Left forelimb (tissue), 1 donor: ENCODE data around the gene EIF6.
A peak's percentile ranks its signal among the peaks of the same experiment; 100 is the strongest.

Source experiments
- DNase-seq: peaks from one replicate; pipeline ENCODE4 v3.0.0-alpha.2; 2018; ENCODE audit warnings: low spot score

The EIF6 gene

DNA sequence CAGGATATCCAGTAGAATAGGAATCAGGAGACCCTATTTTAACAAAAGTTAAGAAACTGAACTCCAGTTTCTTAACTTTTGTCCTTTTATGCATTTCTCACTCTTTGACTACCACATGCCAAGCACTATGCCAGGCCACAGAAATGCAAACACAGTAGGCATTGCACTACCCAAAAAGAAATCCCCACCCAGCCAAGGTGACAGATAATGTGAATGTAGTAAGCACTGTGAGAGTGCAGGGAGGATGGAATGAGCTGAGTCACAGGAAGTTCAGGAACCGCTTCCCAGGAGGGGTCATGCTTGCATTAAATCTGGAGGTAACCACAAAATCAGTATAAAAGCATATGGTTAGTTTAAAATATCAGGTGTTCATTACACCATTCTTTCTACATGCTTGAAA lies 27.7 kb upstream of the EIF6 start:
- no peak for DNase-seq

DNA sequence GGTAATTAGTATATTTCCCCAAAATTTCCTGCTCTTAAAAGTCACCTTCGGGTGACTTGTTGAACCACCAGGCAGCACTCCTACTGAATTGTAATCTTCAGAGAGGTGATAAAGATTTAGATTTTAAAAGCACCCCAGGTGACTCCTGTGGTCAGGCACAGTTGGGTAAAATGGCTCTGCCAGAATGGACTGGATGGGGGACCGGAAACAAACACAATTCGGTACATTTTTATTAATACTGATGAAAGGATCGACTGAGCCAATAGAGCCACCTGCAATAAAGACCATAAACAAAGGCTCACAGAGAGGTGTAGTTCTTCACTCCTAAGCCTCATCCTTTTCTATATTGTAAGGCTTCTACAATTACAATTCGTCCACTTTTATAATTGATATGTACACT lies 27.2 kb upstream of the EIF6 start:
- DNase-seq = no peak

DNA sequence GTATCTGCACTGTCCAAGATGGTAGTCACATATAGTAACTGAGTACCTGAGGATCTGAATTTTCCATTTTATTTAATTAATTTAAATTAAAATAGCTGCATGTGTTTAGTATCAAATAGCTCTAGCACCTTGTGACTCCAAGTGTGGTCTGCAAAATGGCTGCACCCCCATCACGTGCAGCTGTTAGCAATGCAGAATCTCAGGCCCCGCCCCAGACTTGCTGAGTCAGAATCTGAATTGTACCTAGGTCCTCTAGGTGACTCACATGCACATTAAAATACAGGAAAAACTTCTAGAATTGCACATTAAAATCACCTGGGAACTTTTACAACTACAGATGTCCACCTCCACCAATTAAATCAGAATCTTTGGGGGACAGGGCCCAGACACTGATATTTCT lies 26.8 kb upstream of the EIF6 start:
- no peak for DNase-seq

DNA sequence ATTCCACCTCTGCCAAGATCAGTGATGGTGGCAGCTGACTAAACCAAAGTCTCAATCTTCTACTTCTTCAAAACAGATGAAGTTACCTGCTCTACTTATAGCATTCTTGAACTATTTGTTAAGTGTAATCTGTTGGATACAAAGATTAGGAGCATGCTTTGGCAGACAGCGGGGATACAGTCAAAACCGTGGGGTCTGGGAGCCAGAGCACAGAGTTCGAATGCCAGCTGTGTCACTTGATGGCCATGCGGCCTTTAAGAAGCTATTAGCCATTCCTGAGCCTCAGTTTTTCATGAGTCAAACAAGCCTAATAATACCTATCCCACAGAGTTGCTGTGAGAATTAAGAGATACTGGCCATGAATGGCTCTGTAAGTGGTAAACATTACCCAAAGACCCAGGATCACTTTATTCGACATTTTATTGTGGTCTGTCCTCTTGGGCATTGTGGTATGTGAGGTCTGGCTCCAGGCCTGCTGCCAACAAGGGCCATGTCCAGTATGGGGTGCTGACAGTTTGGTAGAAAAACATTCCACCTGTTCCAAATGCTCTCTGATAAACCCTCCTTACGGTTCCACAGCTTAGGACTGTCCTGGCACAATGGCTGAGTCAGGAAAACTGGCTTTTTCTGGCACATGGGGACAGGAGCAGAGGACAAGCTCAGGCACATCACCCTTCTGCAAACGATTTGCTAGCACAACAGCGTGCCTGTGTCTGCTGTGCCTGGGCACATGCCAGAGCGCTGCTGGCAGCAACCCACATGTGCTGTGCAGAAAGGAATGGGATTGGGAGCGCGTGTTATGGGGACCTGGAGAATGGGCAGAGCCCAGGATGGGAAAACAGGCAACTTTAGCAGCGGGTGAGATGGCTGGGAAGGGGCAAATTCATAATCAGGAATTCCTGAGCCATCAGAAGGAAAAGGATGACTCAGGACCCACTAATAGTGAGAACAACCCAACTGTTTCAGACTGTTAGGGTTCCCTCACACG lies 23.4 kb upstream of the EIF6 start:
- no peak for DNase-seq

DNA sequence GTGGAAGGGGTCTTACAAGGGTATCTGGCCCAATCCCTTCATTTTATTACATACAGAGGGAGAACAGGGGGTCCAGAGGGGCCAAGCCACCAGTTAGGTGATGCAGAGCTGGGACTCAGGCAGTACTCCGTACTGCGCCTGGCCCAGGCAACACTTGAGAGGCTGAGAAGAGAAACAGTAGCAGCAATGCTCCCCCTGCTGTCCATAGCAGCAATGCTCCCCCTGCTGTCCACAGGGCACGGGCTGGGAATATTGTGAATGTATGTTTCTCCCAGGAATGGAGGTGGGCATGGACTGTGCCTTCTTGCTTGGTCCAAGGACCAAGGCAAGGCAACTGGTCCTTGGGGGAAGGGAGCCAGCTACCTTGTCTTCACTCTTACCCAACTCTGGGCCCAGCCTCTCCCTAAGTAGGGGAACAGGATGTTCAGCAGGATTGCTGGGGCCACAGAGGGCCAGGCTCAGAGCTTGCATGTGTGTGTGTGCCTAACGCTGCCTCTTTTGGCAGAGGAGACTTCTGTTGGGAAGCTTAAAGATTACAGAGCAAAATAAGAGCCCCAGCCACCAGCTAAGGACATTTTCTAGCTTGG lies 22.5 kb upstream of the EIF6 start:
- no peak for DNase-seq

DNA sequence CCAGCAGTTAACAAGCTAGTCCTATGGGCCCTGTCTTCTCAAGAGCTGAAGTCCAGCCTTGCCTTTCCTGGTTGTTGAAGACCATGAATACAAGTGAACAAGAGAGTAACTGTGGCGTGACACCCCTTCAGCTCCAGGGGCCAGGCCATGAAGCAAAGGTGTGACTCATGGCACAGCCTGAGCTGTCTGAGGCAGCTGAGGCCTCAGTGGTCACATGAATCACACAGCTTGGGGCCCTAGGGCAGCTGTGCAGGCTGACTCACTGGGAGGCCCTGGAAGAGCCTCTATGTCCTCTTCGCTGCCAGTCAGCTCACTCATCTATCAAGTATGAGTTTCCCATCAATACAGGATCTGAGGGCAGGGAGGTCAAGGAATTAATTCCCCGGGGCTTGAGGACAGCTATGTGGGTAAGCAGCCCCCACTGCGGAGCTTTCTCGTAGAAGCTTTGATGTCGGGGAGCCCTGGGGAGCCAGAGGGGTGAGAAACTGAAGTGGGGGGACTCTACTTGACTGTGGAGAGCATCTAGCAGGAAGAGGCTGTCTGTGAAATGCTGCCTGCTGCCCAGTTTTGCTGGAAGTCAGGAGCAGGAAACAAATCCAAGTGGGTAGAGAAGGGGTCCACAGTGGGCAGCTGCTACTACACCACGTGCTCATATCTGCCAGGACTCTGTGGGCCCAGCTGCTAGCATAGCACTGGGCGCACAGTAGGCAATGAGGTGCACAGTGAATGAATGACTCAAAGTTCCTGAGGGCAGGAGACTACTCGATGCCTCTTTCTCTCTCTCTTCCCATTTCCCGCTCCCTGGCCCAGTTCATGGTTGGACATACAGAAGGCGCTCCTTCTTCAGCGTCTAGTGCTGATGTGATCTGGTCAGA lies 21.3 kb upstream of the EIF6 start:
- no peak for DNase-seq

DNA sequence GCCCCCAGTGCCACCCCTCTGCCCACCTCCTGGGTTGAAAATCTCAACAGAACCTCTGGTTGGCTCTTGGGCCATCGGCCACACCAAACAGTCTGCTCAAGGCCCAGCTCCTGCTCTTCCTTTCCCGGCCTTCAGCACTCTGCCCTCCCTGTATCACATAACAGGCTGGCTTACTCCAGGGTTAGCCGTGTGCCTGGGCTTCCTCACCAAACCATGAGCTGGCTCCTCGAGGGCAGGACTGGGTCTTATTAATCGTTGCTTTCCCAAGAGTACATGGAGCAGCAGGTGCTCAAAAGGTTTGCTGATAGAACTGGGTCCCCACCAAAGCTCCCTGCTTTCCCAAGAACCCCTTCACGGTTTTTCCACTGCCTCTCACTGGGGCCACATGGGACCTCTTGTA lies 20.4 kb upstream of the EIF6 start:
- no peak for DNase-seq

DNA sequence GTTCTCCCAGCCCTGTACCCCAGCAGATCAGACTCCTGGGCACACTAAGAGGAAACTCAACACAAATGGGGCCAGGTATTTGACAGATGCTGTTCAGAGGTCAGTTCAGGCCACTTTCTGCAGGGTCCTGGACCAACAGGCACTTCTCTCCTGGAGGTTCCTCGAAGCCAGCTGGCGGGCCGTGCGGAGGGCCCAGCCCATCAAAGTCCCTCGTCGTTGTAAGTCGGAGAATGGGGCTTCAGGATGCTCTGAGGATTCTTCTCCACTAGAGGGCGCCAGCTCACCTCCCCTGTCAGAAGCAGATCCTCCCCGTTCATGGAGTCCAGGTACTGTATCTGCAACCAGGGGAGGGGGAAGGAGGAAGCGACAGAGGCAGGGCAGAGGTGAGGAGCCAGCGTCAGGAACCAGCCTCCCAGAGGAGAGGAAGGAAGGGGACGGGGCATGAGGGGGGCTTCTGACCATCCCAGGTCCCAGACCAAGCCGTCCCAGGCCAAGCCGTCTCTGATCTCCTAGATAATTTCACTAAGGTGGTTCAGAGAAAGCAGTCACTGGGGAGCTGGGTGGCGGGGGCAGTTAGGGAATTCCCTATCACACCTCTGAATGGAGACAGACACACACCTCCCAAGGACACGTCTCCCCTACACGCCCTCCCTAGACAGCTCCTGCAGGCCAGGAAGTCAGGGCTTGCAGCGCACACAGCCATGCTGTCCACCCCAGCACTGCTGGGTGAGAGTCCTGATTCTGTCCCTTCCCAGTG lies 19.3 kb upstream of the EIF6 start:
- DNase-seq = peak; percentile 64

DNA sequence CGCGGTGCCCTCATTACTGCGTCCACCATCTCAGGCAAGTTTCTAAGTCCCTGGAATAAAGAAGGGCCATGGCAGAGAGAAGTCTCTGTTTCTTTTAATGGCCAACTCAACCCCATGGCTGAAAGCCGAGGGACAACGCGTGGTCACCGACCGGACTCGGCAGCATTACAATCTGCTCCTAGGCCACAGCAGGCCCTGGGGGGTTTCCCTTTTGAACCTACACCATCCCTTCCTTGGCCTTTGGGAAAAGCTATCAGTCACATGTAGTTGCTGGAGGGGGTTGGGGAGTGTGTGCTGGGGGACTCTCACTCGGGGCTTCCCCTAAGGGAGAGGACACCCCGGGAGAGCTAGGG lies 18.8 kb upstream of the EIF6 start:
- no peak for DNase-seq

DNA sequence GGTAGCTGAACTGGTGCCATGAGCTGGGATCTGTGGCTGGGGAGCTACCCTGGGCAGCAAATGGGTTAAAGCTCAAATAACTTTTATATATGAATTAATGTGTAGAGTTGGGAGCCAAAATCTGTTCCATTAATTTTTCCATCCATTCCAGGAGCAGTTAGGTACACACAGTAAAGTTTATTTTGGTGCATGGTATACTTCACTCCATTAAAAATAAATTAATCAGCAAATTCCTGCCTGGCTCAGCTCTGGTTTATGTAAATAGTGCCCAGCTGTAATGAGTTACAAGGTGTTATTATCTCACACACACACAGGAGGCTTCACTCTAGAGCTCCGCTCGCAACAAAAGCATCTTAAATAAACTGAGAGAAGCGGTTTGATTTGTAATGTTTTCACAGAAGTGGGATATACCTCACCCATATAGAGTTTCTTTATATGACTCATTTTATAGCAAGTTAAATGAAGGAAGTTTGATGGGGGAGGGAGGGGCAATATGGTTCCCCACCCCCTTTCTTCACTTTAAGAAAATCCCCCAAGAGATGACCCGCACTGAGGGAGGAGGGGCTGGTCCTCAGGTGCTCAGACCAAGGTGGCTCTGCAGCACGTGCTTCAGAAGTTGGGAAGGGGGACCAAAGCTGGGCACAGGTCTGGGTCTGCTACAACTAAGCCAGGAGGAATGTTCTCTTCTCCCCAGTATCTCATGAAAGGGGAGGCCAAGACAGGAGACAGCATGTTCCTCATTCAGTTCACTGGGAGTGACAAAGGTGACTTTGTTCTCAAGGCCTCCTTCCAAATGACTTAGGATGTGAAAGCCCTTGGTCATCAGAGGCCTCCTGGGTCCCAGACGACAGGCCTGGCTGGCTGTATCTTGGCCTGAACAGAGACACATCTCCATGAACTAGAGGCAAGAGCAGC lies 18.1 kb upstream of the EIF6 start:
- DNase-seq = no peak

DNA sequence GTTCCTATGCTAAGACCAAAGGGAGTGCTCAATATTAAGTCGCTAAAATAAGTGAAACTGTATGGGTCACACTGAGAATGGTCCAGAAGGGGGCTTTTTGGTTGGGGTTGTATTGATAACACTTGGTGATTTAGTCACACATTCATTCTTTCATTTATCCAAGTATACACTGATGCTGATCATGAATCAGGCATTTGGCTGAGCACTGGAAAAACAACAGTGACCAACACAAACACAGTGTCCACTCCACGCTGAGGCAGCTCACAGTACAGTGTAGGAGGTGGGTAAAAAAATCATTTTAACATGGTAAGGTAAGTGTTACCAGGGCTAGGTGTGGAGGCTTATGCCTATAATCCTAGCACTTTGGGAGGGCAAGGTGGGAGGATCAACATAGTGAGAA lies 16.9 kb upstream of the EIF6 start:
- no peak for DNase-seq

DNA sequence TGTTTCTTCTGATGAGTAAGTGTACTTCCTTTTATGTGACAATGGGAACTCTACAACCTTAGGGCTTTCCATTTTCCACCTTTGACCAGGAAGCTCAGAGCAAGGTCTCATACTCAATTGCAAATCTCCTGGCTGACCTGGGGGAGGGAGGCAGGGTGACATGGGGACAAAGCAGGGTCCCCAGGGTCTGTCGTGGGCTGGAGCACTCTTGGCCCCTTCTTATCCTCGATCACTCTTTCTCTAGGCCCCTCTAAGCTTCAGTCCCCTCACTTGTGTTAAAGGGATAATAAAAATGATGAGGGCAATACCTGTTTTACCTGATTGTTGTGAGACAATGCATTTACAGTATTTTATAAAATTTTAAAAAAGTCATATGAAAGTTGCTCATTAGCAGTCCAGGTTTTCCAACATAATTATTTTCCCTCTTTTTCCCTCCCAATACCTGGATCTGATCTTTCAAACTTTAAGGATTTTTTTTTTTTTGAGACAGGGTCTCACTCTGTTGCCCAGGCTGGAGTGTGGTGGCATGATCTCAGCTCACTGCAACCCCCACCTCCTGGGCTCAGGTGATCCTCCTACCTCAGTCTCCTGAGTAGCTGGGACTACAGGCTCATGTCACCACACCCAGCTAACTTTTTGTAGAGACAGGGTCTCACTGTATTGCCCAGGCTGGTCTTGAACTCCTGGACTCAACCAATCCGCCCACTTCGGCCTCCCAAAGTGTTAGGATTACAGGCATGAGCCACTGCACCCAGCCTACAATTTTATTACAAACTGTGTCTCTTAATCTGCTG lies 16.1 kb upstream of the EIF6 start:
- DNase-seq = peak; percentile 45

DNA sequence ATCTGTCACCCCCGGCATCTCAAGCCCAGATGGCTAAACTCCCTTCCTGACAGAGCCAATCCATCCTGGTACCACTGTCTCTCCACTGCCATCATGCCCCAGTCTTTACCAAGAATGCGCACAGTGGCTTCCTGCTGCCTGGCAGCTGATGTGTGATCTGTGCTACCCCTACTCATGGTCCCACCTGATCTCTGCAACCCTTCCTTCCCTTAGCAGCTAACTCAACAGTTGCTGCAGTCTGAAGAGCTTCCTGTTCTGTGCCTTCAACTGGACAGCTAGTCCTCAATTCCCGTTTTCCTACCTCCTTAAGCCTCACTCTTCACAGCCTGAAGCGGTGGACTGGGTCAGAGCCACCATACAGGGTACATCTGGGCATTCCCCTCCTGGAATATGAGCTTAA lies 15.2 kb upstream of the EIF6 start:
- DNase-seq = no peak

DNA sequence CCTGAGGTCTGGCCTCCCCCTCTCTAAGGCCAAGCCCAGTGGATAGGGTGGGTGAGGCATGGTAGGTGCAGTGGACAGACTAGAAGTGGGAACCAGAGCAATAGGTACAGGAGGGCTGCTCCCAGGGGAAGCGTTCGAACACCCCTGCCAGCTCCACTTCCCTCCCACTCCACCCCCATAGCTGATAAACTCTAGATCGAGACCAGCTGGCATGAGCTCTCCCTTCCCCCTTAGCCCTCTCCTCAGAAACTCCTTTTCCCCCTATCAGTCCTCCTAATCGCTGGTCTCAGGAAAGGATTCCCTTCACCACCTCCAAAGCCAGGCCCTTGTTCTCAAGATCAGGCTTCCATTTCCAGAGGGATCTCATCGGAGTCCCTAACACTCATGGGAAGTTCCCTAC lies 13.7 kb upstream of the EIF6 start:
- no peak for DNase-seq

DNA sequence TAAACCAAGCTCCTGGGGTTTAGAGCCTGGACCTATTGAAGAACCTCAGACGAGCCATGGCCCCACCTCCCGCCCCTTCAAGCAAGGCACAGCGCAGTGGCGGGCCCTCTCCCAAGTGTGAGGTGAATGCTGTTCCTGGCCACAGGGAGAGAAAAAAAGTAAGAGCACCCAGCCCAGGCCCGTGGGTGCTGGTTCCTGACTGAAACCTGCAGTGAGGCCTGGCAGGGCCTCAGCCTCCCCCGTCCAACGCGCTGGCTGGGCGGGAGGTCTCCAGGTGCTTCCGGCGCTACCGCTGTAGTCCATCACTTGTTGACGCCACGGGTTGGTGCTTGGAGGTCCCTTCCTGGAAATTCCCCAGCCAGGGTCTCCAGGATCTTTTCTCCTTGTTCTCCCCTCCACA lies 13.2 kb upstream of the EIF6 start:
- DNase-seq = no peak

DNA sequence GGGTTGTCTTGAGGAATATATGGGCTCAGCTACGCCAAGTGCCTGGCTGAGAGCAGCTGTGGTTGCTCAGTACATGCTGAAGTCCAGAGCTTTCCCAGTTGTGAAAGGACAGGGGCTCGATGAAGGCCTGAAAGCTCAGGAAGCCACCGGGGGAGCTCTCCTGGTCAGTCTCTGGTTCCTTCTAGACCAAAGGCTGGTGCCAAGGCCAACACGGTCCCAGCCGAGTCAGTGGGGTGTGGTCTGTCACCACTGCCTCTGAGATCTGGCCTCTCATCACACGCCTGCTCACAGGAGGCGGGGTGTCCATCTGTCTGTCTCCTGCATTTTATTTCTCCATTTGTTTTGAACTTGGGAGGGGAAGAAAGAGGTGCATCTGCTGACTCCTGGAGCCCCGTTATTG lies 12.6 kb upstream of the EIF6 start:
- DNase-seq = no peak

DNA sequence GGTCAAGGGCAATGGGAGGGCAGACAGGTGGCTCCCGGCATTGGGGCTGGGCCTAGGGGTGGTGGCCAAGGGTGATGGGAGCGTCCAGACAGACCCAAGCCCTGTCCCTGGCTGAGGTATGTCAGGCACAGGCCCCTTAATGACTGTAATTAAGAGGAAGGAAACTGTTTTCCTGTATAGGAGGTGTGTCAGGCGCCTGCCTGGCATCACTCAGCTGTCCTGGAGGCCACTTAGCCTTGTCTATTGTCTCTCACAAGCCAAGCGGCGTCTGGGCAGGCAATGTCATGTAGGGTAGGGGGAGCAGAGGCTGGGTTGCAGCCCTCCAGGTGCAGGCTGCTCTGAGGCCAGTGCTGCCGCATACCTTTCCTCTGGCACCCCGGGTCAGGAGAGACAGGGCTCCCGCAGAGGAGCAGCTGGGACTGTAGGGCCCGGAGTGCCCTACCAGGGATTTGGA lies 11.6 kb upstream of the EIF6 start:
- no peak for DNase-seq

DNA sequence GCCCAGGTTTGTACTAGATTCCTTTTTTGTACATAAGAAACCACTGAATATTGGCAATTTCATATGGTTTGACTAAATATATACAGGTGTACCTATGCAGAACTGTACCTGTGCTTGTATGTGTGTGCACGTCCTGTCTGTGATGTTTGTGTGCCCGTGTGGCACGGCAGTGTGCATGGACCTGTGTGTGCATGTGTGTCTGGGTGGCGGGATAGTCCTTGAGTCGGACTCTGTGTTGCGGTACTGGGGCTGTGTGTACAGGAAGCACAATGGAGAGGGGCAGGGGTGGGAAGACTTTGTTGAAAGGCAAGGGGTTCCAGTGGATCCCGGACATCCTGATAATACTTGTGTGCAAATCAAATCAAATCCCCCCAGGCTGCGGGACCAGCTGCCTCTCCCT lies 11.1 kb upstream of the EIF6 start:
- no peak for DNase-seq

DNA sequence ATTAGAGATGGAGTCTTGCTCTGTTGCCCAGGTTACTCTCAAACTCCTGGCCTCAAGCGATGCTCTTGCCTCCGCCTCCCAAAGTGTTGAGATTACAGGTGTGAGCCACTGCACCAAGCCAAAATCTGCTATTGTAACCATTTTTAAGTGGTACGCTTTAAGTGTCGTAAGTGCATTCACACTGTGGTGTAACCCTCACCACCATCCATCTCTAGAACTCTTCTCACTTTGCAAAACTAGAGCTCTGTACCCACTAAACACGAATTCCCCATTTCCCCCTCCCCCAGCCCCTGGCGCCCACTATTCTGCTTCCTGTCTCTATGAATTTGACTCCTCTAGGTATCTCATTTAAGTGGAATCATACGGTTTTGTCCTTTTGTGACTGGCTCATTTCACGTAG lies 10.5 kb upstream of the EIF6 start:
- no peak for DNase-seq

DNA sequence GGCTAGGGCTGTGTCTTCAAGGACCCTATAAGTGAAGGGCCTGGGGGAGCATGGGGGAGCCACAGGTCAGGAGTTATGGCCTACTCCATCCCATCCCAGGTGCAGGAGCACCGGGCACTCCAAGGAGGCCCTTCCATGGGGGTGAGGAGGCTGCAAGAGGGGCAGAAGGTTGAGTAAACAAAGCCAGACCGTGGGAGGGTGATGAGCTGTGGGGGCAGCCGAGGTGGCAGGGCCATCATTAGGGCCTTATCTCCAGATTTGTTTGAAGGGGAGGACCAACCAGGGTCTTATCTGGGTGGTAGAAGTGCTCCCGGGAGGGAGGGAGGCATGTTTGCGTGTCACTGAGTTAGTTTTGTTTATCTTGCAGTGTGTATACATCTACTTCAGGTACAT lies 9.7 kb upstream of the EIF6 start:
- no peak for DNase-seq
